Measurements from ENCODE around the gene MIOS.

The MIOS gene

DNA sequence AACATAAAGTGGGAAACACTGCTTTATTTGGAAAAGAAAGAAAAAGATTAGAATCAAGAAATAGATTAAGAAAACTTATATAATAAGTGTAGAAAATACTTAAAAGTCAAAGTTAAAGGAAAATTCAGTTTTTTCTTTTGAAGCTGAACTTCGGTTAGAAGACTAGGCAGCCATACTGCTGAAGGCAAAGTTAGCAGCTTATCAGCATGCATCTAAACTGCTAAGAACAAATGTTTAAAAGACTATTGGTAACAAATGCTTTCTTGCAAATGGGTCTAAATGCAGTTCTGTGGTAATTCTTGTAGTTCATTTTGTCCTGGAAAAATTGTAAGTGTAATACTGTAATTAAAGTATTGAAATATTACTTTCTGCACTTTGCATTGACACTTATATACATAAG, 18.0 kb downstream of the MIOS start:
- DNase-seq = no peak

- no peak for DNase-seq
Measured at GRCh38 chr7:7585241-7585928, 18.7 kb downstream of the MIOS start.

DNA sequence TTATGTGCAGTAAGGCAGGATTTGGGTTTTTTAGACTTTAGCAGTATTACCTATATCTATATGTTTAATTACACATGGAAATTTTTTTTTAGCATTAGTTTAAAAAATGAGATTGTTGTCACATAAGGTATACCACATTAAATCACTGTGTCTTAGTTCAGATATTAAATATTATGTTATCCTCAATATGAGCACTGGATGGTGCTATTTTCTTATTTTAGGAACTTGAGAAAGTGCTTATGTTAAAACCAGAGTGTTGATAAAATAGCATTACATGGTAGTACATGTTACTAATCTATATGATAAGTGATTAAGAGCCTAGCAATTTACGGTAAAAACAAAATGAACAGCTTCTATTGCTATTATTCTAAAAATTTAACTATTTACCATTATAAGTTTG, 28.8 kb downstream of the MIOS start:
- DNase-seq = no peak

DNA sequence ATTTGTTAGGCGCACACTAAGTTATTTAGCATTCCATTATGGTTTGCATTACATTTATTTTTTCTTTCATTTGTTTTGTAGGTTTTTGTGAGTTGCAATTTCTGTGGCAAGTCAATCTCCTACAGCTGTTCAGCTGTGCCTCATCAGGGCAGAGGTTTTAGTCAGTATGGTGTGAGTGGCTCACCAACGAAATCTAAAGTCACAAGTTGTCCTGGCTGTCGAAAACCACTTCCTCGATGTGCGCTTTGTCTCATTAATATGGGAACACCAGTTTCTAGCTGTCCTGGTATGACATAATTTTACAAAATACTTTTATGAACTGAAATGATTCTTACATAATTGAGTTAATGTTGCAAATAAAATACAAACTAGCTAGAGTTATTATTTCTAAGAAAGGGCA, 29.5 kb downstream of the MIOS start:
- DNase-seq = no peak

DNA sequence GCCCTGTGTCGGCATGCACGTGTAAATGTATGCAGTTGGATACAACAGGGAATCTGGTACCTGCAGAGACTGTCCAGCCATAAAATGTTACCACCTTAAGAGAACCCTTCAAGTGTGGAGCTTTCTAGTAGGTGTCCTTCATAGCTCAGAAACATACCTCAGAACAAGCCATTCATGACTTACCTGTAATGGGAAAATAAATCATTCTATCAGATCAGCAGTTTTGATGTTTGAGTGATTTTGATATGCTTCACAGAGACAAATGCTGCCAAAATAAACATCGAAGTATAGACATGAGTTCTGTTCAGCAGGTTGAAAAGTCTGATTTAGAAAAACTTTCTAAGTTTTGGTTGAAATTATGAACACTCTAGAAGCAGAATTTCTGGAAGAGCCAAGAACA, 40.3 kb downstream of the MIOS start:
- no peak for DNase-seq

DNA sequence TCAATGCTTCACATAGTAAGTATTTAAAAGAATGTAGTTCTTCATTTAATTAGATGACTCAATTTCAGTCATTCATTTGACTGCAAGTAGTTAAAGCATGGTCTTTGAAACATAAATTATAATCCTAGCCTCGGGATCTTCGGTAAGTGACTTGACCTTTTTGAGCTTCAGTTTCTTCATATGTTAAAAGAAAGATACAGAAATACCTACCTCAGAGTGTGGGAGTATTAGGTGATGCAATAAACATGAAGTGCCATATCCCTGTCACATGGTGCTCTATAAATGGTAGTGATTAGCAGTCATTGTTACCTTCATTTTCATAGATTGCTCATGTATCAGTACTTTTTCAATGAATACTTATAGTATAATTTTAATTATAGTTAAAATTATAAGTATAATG, 42.6 kb downstream of the MIOS start:
- no peak for DNase-seq

- DNase-seq = no peak
Measured at GRCh38 chr7:7612519-7612918, 45.8 kb downstream of the MIOS start.

GRCh38 chr7:7613210-7613609, 46.5 kb downstream of the MIOS start:
- no peak for DNase-seq

DNA sequence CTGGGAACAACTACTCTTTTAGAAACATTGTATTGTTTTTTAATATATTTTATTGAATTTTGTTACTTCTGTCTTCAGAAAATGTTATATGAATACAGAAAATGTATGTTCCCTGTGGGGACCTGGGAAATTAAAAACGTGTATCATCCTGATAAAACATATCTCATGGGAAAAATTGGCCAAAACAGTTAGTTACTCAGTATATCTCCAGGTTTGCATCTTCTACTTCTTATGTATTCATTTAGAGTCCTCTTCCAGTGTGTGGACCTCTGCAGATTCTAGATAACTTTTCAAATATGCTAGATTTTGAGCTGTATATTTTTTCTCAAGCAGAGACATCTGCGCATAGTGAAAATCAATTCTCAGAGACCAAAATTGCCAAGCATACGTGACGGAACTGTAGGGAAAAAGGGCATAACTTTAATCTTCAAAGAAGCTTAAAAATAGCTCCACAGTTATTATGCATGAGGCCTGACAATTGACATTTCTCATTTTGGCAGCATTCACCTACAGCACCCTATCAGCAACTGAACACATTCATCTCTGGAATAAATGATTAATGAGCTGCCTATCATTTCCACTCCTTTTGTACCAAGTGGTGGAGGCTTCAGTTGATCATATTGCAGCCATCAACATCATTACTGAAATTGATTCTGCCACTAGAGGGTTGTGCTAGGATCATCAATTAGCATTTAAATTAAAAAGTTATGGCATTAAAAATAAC, 47.5 kb downstream of the MIOS start:
- no peak for DNase-seq

- DNase-seq = no peak
Measured at GRCh38 chr7:7617550-7617949, 50.9 kb downstream of the MIOS start.

DNA sequence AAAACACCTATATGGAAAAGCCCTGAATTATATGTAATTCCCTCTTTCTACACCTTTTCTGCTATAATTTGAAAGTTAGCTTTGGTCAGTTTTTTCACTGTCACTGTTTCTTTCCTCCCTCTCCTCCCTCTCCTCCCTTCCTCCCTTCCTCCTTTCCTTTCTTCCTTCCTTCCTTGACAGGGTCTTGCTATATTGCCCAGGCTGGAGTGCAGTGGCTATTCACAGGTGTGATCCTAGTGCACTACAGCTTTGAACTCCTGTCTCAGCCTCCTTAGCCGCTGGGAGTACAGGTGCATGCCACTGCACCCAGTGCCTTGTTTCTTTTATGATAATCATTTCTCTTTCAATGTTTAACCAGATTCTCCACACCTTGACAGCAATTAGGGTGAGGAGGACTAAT, 51.7 kb downstream of the MIOS start:
- DNase-seq = no peak

DNA sequence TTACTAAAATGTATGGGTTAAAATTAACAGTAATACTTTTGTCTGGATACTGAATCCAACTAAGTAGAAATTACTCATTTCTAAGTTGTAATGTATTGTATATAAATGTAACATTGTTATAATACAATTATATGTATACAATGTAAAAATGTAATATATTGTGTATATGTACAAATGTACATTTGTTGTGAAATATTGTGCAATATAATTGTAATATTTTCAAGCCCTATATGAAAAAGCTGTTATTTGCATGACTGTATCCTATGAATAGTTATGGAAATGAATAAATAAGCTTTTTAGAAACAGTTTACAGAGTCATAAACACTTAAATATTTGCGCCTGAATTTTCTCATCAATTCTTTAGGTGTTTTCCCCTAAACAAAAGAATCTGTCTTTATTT, 53.6 kb downstream of the MIOS start:
- DNase-seq = no peak

DNA sequence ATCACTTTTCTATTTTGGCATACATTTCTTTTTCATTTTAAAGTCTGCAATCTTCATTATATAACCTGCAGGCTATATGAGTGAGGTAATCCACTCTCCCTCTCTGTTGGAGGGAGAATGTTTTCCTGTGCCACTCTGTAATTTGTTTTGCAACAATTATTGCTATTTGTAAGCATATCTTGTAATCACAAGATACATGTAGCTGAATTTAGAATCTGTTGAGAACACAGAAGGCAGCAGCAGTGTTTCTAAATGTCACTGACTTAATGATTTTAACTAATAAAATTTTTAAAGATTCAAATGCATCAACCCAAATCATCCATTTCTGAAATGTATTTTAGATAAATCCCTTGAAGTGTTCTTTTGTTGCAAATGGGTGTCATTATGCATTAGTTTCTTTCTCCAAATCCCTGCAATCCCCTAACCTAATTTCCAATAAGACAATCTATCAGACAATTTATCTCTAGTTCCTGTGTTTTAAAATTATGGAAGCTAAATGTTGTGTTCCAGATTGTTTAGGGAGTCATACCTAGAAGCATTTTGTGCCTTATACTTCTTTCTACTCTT, 54.0 kb downstream of the MIOS start:
- DNase-seq = no peak

GRCh38 chr7:7628476-7628875, 61.8 kb downstream of the MIOS start:
- DNase-seq = no peak

- DNase-seq = no peak
Measured at GRCh38 chr7:7630626-7631329, 64.1 kb downstream of the MIOS start.

DNA sequence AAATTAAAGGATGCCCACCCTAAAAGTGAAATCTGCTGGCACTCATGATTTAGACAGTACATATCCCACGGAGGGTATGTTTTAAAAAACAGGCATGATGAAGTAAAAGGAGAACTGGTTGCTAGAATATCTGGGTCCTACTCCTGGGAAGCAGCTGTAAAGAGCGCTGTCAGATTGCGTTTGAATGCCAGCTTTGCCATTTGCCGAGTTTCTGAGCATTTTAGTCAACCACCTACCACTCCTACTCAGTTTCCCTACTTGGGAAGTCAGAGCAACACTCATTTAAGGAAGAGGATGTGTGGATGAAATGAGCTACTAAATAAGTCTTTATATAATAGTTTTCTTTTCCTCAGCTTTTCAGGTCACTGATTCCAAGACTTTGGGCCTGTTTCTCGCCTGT, 72.7 kb downstream of the MIOS start:
- DNase-seq = no peak

GRCh38 chr7:7639847-7640220, 73.2 kb downstream of the MIOS start:
- DNase-seq = no peak

GRCh38 chr7:7640221-7641128, 73.8 kb downstream of the MIOS start, which contains the start of gene UMAD1:
UMAD1 (plus strand) TSS chr7:7640752; CDS start chr7:7673372, 32,620 bp downstream.
- peak; percentile 99 for DNase-seq

DNA sequence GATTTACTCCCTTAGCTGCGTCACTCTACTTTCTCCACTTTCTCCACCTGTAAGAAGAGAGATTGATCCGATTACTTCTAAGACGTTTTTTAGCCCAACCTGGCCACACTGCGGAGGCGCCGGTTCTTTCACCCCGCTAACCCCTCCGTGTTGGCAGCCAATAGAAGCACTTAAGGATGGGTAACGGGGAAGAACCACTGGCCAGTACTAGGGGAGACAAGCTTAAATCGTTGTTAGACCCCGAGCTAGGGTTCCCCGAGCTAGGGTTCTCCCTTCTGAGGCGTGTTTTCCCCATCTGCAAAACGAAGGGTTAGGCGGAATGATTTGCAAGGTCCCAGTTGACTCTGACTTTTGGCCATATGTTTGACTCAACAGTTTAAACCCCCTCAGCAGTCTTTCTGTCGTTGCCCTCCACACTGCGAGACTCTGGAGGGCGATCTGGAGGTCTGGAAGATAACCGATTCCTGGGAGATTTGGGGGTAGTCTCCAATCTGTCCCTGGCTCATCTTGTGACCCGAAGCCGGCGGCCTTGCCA, 74.5 kb downstream of the MIOS start:
- peak; percentile 47 for DNase-seq

- no peak for DNase-seq
Measured at GRCh38 chr7:7642081-7642480, 75.4 kb downstream of the MIOS start.

DNA sequence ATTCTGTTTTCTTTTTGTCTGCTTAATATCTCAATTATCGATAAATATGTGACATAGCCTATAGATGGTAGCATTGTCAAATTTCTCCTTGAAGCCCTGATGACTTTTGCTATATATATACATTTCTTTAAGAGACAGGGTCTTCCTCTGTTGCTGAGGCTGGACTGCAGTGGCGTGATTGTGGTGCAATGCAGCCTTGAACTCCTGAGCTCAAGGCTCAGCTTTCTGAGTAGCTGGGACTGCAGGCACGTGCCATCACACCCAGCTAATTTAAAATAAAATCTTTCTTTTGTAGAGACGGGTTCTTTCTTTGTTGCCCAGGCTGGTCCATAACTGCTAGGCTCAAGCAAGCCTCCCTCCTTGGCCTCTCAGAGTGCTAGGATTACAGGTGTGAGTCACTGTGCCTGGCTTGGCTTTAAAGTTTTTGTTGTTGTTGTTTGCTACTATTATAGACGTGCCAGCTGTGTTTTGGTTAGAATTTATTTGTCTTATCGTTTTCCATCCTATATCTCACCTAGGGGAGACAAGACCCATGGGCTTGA, 80.9 kb downstream of the MIOS start:
- DNase-seq = no peak

- no peak for DNase-seq
Measured at GRCh38 chr7:7650682-7651206, 84.1 kb downstream of the MIOS start.

All from right hindlimb (tissue), 1 donor.